Activated naive CD8-positive, alpha-beta T cell treated with anti-CD3 and anti-CD28 coated beads, Interleukin-2, amount 50 U/mL, for 16 hours (primary cell): ENCODE data around the gene ZNF37A.
"Not testable (repeated sequence)": the region's sequence is repeated elsewhere in the genome, so short reads cannot be mapped to it uniquely, and the experiment has no call there.

Source experiments
- DNase-seq: peaks from one replicate; pipeline ENCODE4 v3.0.0-alpha.2; 2020; ENCODE audit warnings: low read depth, low spot score

Gene ZNF37A

DNA sequence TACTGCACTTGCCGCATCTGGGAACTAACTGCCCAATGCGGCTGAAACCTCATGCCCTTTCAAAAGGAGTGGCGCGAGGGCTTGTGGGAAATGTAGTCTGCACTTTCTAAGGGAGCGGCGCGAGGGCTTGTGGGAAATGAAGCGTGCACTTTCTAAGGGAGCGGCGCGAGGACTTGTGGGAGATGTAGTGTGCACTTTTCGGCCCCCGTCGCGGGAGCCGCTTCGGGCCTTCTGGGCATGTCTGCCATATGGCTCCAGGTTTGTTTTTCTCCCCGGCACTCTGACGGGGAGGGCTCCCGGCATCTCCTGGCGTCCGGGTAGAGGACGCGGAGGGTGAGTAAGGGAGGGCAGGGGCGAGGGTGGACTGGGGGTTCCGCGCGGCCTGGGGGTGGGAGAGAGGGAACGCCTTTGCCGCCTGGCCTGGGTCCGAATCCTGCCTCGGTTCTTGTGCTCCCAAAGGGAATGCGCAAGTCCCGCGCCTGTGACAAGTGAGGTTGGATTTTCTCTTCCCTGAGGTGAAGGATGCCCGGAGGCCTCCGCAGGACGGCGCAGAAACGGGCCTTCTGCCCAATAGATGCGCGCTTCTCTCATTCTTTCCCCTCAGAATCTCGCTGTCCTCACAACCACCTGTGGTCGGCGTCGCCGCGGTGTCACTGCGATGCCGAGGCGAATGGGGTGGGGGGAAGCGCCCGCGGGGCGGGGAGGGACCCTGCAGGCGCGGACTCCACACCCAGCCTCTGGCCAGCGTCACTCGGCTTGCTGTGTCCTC is at the start of gene ZNF37A:
Gene ZNF37A (plus strand): TSS at position 180 of the 769 bp plus-strand sequence. CDS start 2,281 bp downstream, outside the sequence.
- DNase-seq: peak; percentile 65

DNA sequence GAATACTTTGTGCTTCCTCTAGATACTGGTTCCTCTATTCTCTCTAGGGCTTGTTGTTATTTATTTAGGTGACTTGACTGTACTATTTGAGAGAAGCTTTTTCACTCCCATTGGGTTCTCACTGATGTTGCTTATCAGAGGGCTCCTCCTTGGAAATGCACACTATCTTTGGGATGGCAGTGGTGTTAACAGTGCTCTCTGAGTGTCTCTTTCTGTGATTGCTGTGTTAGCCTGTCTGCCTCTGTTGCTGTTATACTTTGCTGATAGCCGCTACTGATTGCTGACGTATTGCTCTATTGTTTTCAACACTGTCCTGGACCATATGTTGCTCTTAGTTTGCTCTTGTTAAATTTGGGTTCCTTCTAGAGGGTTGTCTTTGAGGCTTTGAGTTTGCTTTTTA is 49.0 kb upstream of the ZNF37A start:
- DNase-seq: no peak

DNA sequence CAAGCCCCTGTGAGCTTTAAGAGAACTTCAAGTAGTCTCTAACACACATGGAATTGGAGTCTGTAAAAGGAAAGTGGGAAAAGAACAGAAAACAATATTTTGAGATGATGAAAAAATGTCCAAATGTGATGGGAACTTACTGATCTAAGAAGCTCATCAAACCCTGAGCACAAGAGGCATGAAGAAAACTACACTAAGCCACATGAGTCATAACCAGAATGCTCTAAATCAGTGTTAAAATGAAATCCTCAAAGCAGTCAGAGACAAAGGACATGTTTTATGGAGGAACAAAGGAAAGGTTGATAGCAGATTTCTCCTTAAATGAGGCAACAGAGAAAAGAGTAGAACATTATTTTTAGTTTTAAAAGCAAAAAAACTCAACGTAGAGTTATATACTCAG is 46.5 kb upstream of the ZNF37A start:
- DNase-seq: no peak

DNA sequence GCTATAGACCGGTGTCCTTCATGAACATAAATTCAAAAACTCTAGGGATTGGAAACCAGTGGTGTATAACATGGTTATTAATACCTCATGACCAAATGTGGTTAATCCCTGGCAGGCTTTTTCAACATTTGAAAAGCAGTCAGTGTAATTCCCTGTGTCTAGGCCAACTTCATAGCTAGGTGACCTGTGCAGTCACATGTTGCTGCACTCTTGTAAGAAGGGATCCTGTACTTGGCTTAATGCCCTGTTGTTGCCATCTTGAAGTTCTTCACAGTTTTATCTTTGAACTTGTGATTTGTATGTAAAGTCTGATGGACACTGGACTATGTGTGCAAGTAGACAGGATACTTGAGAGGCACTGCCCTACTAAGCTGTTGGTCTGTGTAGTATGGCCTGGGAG is 43.9 kb upstream of the ZNF37A start:
- DNase-seq: no peak

DNA sequence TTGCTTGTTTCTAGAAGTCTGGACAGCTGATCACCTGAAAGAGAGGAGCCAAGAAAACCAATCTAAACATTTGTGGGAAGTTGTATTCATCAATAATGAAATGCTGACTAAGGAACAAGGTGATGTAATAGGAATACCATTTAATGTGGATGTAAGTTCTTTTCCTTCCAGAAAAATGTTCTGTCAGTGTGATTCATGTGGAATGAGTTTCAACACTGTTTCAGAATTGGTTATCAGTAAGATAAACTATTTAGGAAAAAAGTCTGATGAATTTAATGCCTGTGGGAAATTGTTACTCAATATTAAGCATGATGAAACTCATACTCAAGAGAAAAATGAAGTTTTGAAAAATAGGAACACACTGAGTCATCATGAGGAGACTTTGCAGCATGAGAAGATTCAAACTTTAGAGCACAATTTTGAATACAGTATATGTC is 39.8 kb upstream of the ZNF37A start:
- no peak for DNase-seq

DNA sequence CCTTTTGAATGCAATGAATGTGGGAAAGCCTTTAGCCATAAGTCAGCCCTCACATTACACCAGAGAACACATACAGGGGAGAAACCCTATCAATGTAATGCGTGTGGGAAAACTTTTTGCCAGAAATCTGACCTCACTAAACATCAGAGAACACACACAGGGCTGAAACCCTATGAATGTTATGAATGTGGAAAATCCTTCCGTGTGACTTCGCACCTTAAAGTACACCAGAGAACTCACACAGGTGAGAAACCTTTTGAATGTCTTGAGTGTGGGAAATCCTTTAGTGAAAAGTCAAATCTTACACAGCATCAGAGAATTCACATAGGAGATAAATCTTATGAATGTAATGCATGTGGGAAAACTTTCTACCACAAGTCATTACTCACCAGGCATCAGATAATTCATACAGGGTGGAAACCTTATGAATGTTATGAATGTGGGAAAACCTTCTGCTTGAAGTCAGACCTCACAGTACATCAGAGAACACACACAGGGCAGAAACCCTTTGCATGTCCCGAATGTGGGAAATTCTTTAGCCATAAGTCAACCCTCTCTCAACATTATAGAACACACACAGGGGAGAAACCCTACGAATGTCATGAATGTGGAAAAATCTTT is 38.8 kb upstream of the ZNF37A start:
- DNase-seq: not testable (repeated sequence)

DNA sequence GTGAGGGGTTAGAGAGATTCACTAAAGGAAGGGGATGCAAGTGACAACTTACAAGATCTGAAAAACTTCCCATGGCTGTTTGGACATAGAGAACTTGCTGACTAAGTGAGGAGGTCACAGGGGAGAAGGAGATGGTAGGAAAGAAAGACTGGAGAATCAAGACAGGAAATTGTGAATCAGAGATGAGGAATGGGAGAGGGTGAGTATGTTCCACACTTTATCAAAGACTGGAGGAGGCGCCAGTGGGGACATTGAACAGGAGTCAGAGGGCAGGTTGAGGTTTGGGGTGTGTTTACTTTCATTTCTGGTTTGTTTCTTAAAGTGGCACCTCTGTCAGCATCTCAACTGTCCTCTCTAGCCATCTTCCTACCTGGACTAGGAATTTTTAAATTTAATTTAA is 24.5 kb upstream of the ZNF37A start:
- DNase-seq: not testable (repeated sequence)

DNA sequence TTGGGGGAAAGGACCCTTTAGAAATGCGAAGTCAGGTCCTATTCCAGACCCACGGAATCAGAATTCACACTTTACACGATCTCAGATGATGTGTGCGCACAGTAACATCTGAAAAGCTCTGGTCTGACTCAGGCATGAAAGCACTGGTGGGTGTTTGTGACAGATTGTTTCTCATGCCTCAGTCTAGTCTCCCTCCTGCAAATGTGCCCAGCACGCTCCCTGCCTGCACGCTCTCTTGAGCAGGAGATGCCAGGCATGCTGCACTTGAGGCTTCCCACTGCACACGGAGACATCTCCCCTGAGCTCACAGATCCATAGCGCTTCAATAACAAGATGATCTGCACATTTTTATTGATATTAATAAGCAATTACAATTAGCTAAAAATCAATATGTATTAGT is 23.6 kb upstream of the ZNF37A start:
- DNase-seq: no peak

DNA sequence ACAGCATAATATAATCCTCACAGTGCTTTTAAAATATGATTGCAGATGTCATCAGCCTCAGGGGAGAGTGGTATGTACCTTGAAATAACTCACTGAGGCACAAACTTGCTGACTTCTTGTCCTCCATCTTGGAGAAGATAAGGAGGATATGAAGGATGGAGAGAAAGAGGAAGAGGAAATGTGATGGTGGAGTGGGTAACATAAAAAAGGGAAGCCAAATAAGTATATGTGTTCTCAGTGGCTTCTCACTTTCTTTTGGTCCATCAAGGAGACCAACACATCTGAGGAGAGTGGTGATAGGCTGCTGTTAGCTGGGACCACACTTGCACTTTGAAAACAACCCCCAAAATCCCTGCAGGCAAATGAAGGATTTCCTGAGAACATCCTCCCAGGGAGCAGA is 21.6 kb upstream of the ZNF37A start:
- DNase-seq: no peak

DNA sequence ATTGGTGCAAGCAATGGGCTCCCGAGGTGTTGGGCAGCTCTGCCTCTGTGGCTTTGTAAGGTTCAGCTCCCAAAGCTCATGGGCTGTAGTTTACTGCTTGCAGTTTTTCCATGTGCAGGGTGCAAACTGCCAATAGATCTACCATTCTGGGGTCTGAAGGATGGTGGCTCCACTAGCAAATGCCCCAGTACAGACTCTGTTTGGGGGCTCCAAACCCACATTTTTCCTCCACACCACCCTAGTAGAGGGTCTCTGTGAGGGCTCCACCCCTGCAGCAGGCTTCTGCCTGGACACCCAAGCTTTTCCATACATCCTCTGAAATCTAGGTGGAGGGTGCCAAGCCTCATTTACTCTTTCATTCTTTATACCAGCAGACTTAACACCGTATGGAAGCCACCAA is 17.4 kb upstream of the ZNF37A start:
- DNase-seq: no peak

DNA sequence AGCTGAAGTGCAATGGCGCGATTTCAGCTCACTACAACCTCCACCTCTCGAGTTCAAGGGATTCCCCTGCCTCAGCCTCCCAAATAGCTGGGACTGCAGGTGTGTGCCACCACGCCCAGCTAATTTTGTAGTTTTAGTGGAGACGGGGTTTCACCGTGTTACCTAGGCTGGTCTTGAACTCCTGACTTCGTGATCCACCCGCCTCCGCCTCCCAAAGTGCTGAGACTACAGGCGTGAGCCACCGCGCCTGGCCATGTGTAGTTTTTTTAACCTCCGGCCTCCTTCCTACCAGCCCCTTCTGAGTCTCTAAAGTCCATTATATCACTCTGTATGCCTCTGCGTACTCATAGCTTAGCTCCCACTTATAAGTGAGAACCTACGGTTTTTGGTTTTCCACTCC is 819 bp upstream of the ZNF37A start:
- not testable (repeated sequence) for DNase-seq

DNA sequence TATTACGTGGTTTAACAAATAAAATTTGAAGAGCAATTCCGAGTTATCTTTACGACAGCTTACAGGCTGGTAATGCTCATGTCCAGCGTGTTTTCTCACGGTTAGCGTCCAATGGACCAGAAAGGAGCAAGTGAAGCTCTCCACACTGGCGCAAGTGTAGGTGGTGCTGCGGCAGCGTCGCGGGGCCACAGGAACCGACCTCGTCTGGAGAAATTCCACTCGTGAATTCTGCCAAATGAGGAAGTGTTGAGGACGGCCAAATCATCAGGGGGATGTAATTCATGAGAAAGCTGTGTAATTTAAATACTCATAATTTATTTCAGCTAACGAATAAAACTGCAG is 350 bp upstream of the ZNF37A start:
- no peak for DNase-seq

DNA sequence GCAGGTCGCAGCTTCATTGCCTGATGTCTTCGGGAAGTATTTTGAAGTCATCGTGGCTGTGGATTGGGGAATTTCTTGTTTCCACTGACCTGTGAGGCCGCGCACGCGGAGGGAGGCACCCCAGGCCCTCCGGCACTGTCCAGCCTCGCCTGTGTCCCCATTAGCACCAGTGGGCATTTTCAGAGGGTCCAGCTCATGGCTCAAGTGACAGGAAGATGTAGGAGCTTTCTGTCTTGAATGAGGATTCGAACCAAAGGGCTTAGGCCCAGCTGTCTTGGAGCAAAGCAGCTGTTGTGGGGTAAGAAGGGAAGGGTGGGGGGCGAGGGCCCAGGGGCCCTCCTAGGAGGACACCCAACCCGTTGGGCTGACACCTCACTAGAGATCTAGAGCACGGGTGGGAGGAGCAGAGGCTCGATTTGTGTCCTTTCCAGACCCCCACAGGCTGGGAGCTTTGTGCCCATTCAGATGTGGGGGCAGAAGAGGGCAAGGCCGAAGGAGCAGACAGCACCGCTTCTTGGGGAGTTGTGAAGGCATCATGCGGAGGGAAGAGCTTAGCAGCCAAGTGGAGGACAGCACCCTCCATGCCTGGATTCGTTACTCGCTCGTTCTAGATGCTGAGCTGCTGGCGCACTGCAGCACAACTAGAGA is 914 bp downstream of the ZNF37A start:
- DNase-seq: no peak

DNA sequence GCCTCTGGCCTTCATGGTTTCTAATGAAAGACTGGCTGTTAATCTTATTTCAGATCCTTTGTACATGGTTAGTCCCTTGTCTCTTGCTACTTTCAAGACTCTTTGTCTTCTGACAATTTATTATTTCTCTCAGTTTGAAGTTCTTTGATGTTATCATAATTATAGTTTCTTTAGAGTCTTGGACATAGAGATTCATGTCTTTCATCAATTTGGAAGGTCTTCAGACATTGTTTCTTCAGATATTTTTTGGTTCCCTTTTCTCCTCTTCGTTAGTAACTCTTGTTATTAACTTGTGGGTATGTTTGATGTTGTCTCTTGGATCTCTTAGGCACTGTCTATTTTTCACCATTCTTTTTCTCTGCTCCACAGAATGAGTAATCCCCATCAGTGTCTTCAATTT is 8.7 kb downstream of the ZNF37A start:
- DNase-seq: no peak

DNA sequence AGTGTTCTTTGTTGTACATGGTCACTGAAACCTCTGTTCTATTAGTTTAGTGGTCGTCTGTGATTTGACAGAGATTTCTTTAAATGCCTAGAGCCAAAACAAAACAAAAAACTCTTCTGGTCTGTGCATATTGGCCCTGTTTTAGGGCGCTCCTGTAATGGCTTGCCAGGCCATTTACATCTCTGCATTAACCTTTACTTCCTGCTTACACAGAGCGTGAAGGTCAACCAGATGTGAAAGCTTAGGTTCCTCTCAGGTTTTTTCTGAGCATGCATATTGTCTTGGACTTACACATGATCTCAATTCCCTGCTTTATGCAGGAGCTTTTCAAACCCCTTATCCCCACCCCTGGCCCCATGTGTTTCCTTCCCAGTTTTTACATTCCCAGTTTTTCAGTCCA is 9.6 kb downstream of the ZNF37A start:
- no peak for DNase-seq

DNA sequence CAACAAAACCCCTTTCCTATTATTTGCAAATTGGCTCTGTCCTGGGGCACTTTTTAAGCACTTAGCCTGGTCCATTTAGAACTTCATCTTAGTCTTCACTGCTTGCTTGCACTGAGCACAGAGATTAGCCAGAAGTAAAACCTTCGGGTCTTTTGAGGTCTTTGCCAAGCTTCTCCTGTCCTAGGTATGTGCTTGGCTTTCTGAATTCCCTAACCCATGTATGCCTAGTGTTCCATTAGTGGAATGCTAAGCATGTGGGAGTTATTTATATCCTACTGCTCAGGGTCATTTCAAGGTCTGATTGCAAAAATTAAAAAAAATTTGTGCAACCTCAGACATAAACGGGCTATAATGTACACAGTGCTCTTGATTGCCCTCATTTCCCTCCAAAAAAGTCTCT is 18.0 kb downstream of the ZNF37A start:
- DNase-seq: no peak

DNA sequence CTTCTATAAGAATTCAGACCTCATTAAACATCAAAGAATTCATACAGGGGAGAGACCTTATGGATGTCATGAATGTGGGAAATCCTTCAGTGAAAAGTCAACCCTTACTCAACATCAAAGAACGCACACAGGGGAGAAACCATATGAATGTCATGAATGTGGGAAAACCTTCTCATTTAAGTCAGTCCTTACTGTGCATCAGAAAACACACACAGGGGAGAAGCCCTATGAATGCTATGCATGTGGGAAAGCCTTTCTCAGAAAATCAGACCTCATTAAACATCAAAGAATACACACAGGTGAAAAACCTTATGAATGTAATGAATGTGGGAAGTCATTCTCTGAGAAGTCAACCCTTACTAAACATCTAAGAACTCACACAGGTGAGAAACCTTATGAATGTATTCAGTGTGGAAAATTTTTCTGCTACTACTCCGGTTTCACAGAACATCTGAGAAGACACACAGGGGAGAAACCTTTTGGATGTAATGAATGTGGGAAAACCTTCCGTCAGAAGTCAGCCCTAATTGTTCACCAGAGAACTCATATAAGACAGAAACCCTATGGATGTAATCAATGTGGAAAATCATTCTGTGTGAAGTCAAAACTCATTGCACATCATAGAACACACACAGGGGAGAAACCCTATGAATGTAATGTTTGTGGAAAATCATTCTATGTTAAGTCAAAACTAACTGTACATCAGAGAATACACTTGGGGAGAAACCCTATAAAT is 24.1 kb downstream of the ZNF37A start:
- no peak for DNase-seq

DNA sequence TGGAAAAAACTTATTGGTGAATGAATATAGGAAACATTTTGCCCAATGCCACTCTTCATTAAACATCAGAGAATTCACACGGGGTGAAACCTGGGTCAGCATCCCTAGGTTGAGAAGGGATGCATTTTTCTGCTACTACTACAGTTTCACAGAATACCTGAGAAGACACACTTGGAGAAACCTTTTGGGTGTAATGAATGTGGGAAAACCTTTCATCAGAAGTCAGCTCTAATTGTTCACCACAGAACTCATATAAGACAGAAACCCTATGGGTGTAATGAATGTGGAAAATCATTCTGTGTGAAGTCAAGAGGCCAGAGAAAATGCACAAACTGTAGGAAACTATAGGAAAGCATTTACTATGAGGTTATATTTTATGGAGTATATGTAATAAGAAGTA is 24.9 kb downstream of the ZNF37A start:
- DNase-seq: no peak

DNA sequence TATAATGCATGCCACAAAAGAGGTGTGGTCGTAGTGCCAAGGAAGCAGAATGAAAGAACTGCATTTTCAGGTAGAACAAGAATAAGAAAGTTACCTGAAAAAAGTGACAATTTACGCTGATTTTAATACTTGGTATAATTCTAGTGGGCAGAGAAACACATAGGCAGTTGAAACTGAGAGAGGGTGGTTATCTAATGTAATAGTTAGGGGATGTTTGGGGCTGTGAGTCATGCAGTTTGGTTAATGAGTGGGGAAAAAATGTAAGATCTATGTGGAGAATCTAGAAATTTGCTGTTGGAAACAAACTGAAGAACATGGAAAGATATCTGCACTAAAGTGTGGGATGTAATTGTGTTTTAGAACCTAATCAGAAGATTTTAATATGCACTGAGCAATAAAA is 33.7 kb downstream of the ZNF37A start:
- no peak for DNase-seq

DNA sequence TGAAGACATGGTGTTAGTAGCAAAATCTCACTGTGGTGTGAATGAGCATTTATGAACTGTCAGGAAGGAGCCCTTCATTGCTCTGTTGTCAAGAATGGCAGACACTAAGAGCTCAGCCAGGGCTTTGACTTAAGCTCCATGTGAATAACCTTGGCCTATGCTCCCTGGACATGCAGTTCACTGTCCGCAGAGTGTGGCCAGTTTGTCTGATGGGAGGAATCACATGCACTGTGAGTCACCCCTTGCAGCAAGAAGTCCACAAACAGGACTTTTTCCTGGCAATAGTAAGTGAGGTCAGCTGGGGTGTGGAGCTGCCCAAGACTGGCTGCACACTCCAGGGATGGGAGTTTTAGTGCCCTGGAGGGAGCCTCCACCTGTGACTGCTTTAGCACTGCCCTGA is 49.5 kb downstream of the ZNF37A start:
- no peak for DNase-seq

DNA sequence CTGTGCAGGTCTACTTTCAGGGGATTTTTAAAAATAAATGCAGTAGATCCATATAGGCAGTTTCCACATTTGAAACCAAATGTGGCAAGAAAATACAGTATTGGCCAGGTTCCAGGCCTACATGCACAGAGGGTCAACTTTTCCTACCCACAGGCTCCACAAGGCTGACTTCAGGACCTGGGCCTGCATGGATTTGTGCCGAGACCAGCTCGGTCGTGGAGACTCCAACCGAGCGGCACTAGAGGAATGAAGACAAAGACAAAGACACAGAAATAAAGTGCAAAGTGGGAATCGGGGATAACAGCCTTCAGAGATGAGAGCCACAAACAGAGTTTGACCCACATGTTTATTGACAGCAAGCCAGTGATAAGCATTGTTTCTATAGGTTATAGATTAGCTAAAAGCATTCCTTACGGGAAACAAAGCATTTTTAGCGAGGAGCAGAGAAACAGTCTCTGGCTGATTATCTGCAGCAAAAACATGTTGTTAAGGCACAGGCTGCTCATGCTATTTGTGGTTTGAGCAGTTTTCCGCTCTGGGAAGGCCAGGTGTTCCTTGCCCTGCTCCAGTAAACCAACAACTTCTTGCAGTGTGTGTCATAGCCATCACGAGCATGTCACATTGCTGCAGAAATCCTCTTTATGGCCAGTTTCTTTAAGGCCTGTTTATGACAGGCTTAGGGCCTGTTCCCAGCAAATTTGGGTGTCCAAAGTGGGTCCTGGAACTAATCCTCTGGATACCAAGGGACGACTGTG is 52.6 kb downstream of the ZNF37A start:
- no peak for DNase-seq

DNA sequence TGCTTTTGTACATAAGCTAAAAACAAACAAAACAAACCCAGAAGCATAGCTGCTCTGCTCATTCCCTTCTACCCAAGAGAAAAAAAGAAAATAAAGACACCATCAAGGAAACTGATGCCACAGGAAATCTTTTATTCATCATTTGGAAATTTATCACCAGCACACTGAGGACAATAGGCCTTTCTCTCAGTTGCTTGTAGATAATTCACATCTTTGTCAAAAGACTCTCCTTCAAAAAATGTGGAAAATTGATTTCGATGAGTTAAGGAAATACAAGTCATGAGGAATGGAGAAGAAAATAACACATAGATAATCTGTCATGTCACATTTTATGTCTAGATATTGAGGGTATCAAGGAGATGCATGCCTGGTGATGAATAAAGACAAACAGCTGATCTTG is 53.5 kb downstream of the ZNF37A start:
- no peak for DNase-seq
